HFFc6 (cell line): Measurements from ENCODE around the gene PRKAR1B. TPM values are rescaled to one million over a fixed set of nuclear protein-coding genes. Genes with fewer than 3 reads are reported as not detected.

ENCODE experiments used
- DNase-seq: peaks from one replicate; pipeline ENCODE4 v3.0.0-alpha.2; 2018
- H3K27ac Mint-ChIP-seq: 2 replicates; pipeline ENCODE4 v1.8.0; 2020; ENCODE audit warnings: mild to moderate bottlenecking, mixed read lengths
- H3K27me3 Mint-ChIP-seq: 2 replicates; pipeline ENCODE4 v1.8.0; 2021; ENCODE audit warnings: mild to moderate bottlenecking, moderate library complexity, mixed read lengths; ENCODE audit not compliant: insufficient read depth
- H3K36me3 Mint-ChIP-seq: 2 replicates; pipeline ENCODE4 v1.8.0; 2021; ENCODE audit warnings: low read depth, mixed read lengths
- H3K4me1 Mint-ChIP-seq: 2 replicates; pipeline ENCODE4 v1.8.0; 2020; ENCODE audit warnings: low read depth, mixed read lengths
- H3K4me3 Mint-ChIP-seq: 2 replicates; pipeline ENCODE4 v1.8.0; 2020; ENCODE audit warnings: mild to moderate bottlenecking, moderate library complexity, mixed read lengths
- H3K9me3 Mint-ChIP-seq: 2 replicates; pipeline ENCODE4 v1.8.0; 2020; ENCODE audit warnings: mild to moderate bottlenecking, mixed read lengths
- CTCF ChIP-seq: fragments of 200-600 bp; sonication (generic); IDR thresholded peaks from 2 replicates; pipeline ENCODE4 v1.5.0; 2021; ENCODE audit warnings: antibody characterized with exemption, mild to moderate bottlenecking
- total RNA-seq, 6 experiments: library from RNA; stranded (reverse); fragmentation: NEBNext Ultra II Directional; extraction: Animal tissue kit (Norgen Biotek cat#: 25700); gene quantifications; 2 replicates in 1 of 6; 3 replicates in 5 of 6; pipeline ENCODE4 v1.2.3, GENCODE V29; 2021

PRKAR1B gene
- total RNA-seq, 6 experiments from 2014 or later: 15.5 to 22.7 (median 17.1) TPM

- Mint-ChIP-seq H3K9me3 (no peaks in the 10 kb centered on the region), H3K4me3 (no peak overlapping the region), H3K4me1 (no peaks in the 10 kb centered on the region), H3K27ac (no peak overlapping the region), H3K36me3 (peaks cover 5% of the 10 kb centered on the region), H3K27me3 (peaks cover 9% of the 10 kb centered on the region)
- DNase-seq: no peak
- no peak for TF ChIP-seq CTCF
Observed at GRCh38 chr7:608954-609353, 118.1 kb downstream of the PRKAR1B start.

- Mint-ChIP-seq H3K27me3 (peaks cover 9% of the 10 kb centered on the region), H3K4me1 (no peaks in the 10 kb centered on the region), H3K27ac (no peak overlapping the region)
Observed at GRCh38 chr7:608361-608760, 118.7 kb downstream of the PRKAR1B start.

GRCh38 chr7:607938-608337, 119.1 kb downstream of the PRKAR1B start:
- no peak for TF ChIP-seq CTCF
- H3K9me3 Mint-ChIP-seq: no peaks in the 10 kb centered on the region
- no peak overlapping the region for H3K27ac Mint-ChIP-seq
- no peak for DNase-seq
- no peak overlapping the region for H3K4me3 Mint-ChIP-seq
- peaks cover 9% of the 10 kb centered on the region for H3K27me3 Mint-ChIP-seq
- no peaks in the 10 kb centered on the region for H3K4me1 Mint-ChIP-seq
- peaks cover 5% of the 10 kb centered on the region for H3K36me3 Mint-ChIP-seq

More at GRCh38 chr7:608361-608760, 118.7 kb downstream of the PRKAR1B start:
- Mint-ChIP-seq H3K36me3 (peaks cover 5% of the 10 kb centered on the region), H3K4me3 (no peak overlapping the region), H3K9me3 (no peaks in the 10 kb centered on the region)
- no peak for TF ChIP-seq CTCF
- DNase-seq: no peak

GRCh38 chr7:605661-606450, 121.2 kb downstream of the PRKAR1B start:
- no peaks in the 10 kb centered on the region for H3K9me3 Mint-ChIP-seq
- H3K27ac Mint-ChIP-seq: no peak overlapping the region
- H3K4me3 Mint-ChIP-seq: no peak overlapping the region
- TF ChIP-seq CTCF: no peak
- H3K27me3 Mint-ChIP-seq: peaks cover 5% of the 10 kb centered on the region
- H3K4me1 Mint-ChIP-seq: no peaks in the 10 kb centered on the region
- no peaks in the 10 kb centered on the region for H3K36me3 Mint-ChIP-seq
- DNase-seq: no peak

- TF ChIP-seq CTCF: no peak
- Mint-ChIP-seq H3K4me1 (no peaks in the 10 kb centered on the region), H3K9me3 (no peaks in the 10 kb centered on the region), H3K4me3 (no peak overlapping the region), H3K27ac (no peak overlapping the region), H3K36me3 (no peaks in the 10 kb centered on the region), H3K27me3 (peaks cover 2% of the 10 kb centered on the region)
- DNase-seq: no peak
Observed at GRCh38 chr7:604884-605531, 122.1 kb downstream of the PRKAR1B start.
